Effector memory CD4-positive, alpha-beta T cell (primary cell): ENCODE results near the gene ZKSCAN3.
"Not testable (repeated sequence)": the region's sequence is repeated elsewhere in the genome, so short reads cannot be mapped to it uniquely, and the experiment has no call there.

Experiments used
- DNase-seq, 3 donors: peaks; one replicate each; pipeline ENCODE4 v3.0.0-alpha.2; 2020
- H3K27ac ChIP-seq: 2 replicates; pipeline ENCODE4 v1.7.0; 2013; ENCODE audit warnings: mild to moderate bottlenecking, low read length, moderate library complexity; ENCODE audit not compliant: insufficient read depth, poor library complexity, severe bottlenecking
- H3K27me3 ChIP-seq: replicated peaks from 2 replicates; pipeline ENCODE4 v1.7.0; 2013; ENCODE audit warnings: mild to moderate bottlenecking, low read length; ENCODE audit not compliant: insufficient read depth, control insufficient read depth, poor library complexity, severe bottlenecking
- H3K36me3 ChIP-seq: 2 replicates; pipeline ENCODE4 v1.7.0; 2013; ENCODE audit warnings: mild to moderate bottlenecking, low read length, moderate library complexity; ENCODE audit not compliant: control insufficient read depth, insufficient read depth
- H3K4me1 ChIP-seq: 2 replicates; pipeline ENCODE4 v1.7.0; 2013; ENCODE audit warnings: low read length, mild to moderate bottlenecking; ENCODE audit not compliant: control insufficient read depth, insufficient read depth, poor library complexity, severe bottlenecking
- H3K4me3 ChIP-seq: 2 replicates; pipeline ENCODE4 v1.7.0; 2013; ENCODE audit warnings: low read length, low read depth, mild to moderate bottlenecking; ENCODE audit not compliant: insufficient read depth, poor library complexity, severe bottlenecking
- H3K9me3 ChIP-seq: 2 replicates; pipeline ENCODE4 v1.7.0; 2013; ENCODE audit warnings: mild to moderate bottlenecking, low read length, moderate library complexity; ENCODE audit not compliant: control insufficient read depth

Gene ZKSCAN3

DNA sequence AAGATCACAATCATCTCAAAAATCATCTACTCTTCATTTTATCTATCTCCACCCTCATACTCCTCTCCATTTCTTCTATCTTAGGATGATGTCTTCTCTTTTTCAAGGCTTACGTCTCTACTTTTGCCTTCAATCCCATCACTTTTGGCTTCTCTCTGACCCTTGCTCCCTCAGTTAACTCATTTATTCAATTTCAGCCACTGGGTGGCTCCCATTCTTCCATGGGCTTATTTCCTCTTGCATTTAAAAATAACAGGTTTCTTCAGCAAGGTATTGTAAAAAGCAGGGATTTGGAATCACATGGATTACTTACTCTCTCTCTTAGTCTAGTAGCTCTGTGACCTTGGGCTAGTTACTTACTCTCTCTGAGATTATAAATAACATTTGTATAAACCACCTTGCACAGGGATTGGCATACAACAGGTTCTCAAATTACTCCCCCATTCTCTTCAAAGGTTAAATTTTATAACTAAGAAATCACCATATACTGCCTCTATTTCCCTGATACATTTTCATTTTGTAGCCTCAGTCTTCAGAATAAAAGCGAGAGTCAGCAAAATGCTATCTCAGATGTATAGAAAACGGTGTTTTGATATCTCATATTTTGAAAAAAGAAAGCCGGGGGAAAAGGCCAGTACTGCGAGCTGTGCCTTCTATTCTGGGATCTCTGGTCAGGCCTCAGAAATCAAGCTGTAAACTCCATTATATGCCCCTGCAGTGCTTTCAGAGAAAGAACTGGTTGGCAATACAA, 44.3 kb downstream of the ZKSCAN3 start:
- Histone ChIP-seq H3K27ac (no peak overlapping the region), H3K36me3 (peaks cover 37% of the 10 kb centered on the region), H3K9me3 (no peaks in the 10 kb centered on the region), H3K27me3 (no peaks in the 10 kb centered on the region), H3K4me1 (peaks cover under 1% of the 10 kb centered on the region), H3K4me3 (no peak overlapping the region)
- no peak for DNase-seq

DNA sequence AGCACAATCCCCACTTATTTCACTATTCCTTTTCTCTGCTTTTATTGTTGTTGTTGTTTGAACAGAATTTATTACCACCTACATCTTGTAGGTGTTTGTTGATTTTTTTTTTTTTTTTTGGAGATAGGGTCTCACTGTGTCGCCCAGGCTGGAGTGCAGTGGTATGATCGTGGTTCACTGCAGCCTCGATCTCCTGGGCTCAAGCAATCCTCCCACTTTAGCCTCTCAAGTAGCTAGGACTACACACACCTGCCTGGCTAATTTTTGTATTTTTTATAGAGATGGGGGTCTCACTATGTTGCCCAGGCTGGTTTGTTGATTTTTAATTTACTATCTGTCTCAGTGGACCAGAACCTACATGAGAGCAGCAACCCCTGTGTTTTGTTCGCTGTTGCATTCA, 46.2 kb downstream of the ZKSCAN3 start:
- H3K27ac ChIP-seq: no peak overlapping the region
- H3K4me3 ChIP-seq: no peak overlapping the region
- H3K36me3 ChIP-seq: peaks cover 25% of the 10 kb centered on the region
- H3K27me3 ChIP-seq: no peaks in the 10 kb centered on the region
- H3K9me3 ChIP-seq: no peaks in the 10 kb centered on the region
- no peak for DNase-seq
- peaks cover 8% of the 10 kb centered on the region for H3K4me1 ChIP-seq

DNA sequence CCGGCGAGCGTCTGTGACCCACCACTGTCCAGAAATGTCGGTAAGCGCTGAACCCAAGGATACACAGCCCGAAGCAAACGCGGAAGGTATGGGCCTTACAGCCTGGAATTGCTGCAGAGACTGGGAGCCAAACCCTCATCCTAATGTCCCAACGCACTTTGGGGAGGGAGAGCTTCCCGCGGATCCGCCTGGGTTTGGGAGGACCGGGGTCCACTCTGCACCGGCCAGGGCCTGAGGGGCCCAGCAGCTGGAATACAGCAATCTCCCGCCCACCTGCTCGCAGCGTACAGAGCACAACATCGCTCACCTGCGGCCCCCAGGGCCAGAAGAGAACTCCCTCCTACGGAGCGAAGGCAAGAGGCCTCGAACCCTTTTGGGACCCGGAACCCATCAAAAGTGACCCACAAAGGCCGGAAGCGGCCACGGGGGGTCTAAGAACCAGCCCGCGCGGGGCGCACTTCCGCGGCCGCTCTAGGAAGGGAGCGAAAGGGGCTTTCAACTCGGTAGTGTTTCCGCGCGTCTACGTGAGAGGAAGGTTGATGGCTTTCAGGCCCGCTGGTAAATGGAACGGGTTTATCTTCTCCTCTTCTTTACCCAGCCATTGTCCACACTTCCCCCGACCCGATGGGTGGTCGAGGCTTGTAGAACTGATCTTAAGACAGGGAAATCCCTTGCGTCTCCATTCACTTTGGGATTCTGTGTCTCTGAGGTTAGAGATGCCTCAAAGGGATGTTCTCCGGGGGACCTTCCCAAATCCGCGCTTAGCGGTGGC, 49.8 kb downstream of the ZKSCAN3 start, which contains the start of gene ZSCAN12:
Gene ZSCAN12 (minus strand): TSS at position 398 of the 772 bp plus-strand sequence. CDS start 1,342 bp downstream, outside the sequence.
- peak within 1 kb of the TSS; percentile 71 for H3K4me3 ChIP-seq
- H3K27ac ChIP-seq: peak within 1 kb of the TSS; percentile 38
- H3K27me3 ChIP-seq: no peaks in the 10 kb centered on the region
- H3K4me1 ChIP-seq: peaks cover 8% of the 10 kb centered on the region
- peak; percentile 53 to 56 (median 53) for DNase-seq
- H3K36me3 ChIP-seq: peaks cover 4% of the 10 kb centered on the region
- H3K9me3 ChIP-seq: no peaks in the 10 kb centered on the region

DNA sequence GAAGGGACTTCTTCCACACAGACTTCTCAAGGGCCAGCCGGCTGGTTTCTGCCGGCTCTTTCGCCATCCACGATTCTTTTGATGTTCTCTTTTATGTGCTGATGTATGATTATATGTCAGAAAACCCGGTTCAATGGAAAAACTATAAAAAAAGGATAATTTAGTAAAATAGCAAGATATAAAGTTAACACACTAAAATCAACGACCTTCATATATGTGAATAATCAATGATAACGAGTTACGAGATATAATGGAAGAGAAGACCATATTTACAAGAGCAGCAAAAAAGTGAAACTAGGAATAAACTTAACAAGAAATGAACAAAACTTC, 50.3 kb downstream of the ZKSCAN3 start:
- Histone ChIP-seq H3K36me3 (peaks cover 4% of the 10 kb centered on the region), H3K4me1 (peaks cover 8% of the 10 kb centered on the region), H3K27ac (peak overlapping the region; percentile 38), H3K9me3 (no peaks in the 10 kb centered on the region), H3K27me3 (no peaks in the 10 kb centered on the region), H3K4me3 (peak overlapping the region; percentile 71)
- no peak for DNase-seq

DNA sequence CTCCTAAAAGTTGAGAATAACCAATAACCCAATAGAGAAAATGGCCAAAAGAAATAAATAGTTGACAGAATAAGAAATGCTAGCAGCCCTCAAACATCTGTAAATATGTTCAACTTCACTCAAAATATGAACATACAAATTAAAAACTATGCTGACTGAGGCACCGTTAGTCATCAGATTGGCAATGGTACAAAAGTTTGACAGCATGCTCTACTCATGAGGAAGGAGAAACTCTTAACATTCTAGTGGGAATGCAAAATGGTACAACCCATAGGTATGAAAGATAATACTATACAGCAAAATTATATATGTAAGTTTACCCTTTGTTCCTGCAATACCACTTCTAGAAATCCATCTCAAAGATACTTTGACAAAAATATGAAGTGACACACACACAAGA, 51.4 kb downstream of the ZKSCAN3 start:
- no peak overlapping the region for H3K27ac ChIP-seq
- no peaks in the 10 kb centered on the region for H3K27me3 ChIP-seq
- peaks cover 8% of the 10 kb centered on the region for H3K4me1 ChIP-seq
- H3K36me3 ChIP-seq: peaks cover 4% of the 10 kb centered on the region
- no peak for DNase-seq
- H3K4me3 ChIP-seq: no peak overlapping the region
- H3K9me3 ChIP-seq: no peaks in the 10 kb centered on the region

DNA sequence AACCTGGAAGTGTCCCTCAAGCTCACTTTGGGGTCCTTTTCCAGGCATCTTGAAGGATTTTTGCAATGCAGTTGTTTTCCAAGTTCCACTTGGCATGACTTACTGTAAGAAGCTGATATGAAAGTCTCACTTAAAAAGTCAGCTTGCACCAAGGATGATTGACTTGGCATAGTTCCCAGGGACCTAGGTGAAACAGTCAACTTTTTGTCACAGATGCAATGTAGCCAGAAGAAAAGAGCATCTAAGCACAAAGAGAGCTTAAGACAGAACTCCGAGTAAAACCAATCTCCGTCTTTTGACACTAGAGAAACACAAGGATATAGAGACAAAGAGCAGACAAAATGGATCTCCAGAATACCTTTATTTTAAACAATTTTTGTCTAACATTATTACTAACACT, 52.5 kb downstream of the ZKSCAN3 start:
- Histone ChIP-seq H3K4me3 (no peak overlapping the region), H3K9me3 (no peaks in the 10 kb centered on the region), H3K4me1 (peaks cover 8% of the 10 kb centered on the region), H3K27me3 (no peaks in the 10 kb centered on the region), H3K36me3 (no peaks in the 10 kb centered on the region), H3K27ac (no peak overlapping the region)
- no peak for DNase-seq

DNA sequence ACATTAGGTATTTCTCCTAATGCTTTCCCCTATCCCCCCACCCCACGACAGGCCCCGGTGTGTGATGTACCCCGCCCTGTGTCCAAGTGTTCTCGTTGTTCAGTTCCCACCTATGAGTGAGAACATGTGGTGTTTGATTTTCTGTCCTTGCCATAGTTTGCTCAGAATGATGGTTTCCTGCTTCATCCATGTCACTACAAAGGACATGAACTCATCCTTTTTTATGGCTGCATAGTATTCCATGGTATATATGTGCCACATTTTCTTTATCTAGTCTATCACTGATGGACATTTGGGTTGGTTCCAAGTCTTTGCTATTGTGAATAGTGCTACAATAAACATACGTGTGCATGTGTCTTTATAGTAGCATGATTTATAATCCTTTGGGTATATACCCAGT, 54.2 kb downstream of the ZKSCAN3 start:
- not testable (repeated sequence) for H3K36me3 ChIP-seq, DNase-seq, H3K4me3 ChIP-seq, H3K4me1 ChIP-seq, H3K9me3 ChIP-seq, H3K27ac ChIP-seq, H3K27me3 ChIP-seq

DNA sequence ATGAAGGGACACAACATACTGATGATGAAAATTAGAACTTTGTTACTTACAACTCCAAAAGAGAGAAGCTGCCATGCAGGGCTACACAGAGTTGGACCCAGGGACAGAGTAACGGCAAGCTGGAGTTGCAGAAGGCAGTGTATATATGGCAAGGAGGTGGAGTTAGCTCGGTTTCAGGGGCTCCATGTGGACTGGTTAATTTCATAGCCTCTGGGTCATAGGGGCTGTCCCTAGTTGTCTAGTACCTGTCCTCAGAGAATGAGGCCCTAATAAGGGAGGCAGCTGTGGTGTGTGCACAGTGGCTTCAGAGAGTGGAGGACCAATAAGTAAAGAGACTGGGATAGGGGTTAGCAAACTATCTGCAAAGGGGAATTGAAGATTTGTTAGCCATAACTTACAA, 57.7 kb downstream of the ZKSCAN3 start:
- no peaks in the 10 kb centered on the region for H3K4me1 ChIP-seq
- H3K27ac ChIP-seq: no peak overlapping the region
- no peak overlapping the region for H3K4me3 ChIP-seq
- no peaks in the 10 kb centered on the region for H3K27me3 ChIP-seq
- H3K9me3 ChIP-seq: no peaks in the 10 kb centered on the region
- DNase-seq: no peak
- H3K36me3 ChIP-seq: no peaks in the 10 kb centered on the region

DNA sequence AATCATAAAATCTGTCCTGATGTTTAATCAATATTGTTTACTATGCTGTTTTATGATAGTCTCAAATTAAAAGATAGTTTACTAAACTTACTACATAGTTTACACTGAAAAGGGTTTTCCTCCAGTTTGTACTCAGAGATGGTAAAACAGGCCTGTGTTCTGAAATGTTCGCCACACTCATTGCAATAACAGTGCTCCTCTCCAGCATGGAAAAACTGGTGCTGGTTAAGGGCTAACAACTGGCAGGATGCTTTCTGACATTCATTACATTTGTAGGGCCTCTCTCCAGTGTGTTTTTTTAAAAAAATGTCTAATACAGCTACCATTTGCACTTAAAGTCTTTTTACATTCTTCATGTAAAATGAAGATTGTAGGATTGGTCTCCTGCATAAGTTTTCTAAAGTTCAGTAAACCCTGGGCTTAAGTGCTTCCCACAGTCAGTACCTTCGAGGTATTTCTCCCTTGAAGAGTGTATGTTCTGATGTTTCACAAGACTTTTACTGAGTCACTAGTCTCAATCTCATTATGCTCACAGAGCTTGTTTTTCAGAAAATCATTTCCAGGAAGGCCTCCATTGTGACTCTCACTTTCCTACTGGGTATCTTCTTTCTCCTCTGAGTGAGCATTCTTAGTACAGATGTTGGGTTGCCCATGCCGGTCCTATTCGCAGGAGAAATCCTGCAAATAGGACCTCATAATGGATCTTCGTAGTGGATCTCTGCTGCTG, 58.5 kb downstream of the ZKSCAN3 start:
- no peaks in the 10 kb centered on the region for H3K36me3 ChIP-seq
- no peak overlapping the region for H3K27ac ChIP-seq
- no peaks in the 10 kb centered on the region for H3K9me3 ChIP-seq
- H3K4me3 ChIP-seq: no peak overlapping the region
- peaks cover 2% of the 10 kb centered on the region for H3K27me3 ChIP-seq
- no peak for DNase-seq
- no peaks in the 10 kb centered on the region for H3K4me1 ChIP-seq

DNA sequence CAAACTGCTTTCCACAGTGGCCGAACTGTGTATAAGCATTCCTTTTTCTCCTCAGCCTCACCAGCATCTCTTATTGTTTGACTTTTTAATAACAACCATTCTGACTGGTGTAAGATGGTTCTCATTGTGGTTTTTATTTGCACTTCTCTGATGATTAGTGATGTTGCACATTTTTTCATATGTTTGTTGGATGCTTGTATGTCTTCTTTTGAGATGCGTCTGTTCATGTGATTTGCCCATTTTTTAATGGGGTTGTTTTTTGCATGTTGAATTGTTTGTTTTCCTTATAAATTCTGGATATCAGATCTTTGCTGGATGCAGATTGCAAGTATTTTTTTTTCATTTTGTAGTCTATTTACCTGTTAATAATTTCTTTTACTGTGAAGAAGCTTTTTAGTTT, 61.0 kb downstream of the ZKSCAN3 start:
- no peaks in the 10 kb centered on the region for H3K36me3 ChIP-seq
- peaks cover 2% of the 10 kb centered on the region for H3K27me3 ChIP-seq
- H3K9me3 ChIP-seq: no peaks in the 10 kb centered on the region
- no peak for DNase-seq
- no peaks in the 10 kb centered on the region for H3K4me1 ChIP-seq
- no peak overlapping the region for H3K4me3 ChIP-seq
- H3K27ac ChIP-seq: no peak overlapping the region
